ENCODE results near the gene DRC1.

Gene DRC1

GRCh38 chr2:26448651-26449050, 46.9 kb downstream of the DRC1 start:
- DNase-seq (ENCODE audit: low spot score), result no peak

GRCh38 chr2:26449278-26450030, 47.7 kb downstream of the DRC1 start:
- DNase-seq (ENCODE audit: low spot score), result no peak

- DNase-seq (ENCODE audit: low spot score), result no peak
Observed at GRCh38 chr2:26450031-26450635, 48.4 kb downstream of the DRC1 start.

- DNase-seq (ENCODE audit: low spot score), result no peak
Observed at GRCh38 chr2:26451700-26452099, 50.0 kb downstream of the DRC1 start.

GRCh38 chr2:26453421-26454329, 52.0 kb downstream of the DRC1 start:
- no peak for DNase-seq (ENCODE audit: low spot score)

- no peak for DNase-seq (ENCODE audit: low spot score)
Observed at GRCh38 chr2:26454561-26455001, 52.9 kb downstream of the DRC1 start.

GRCh38 chr2:26455037-26455669, 53.4 kb downstream of the DRC1 start:
- no peak for DNase-seq (ENCODE audit: low spot score)

- no peak for DNase-seq (ENCODE audit: low spot score)
Observed at GRCh38 chr2:26455670-26456439, 54.1 kb downstream of the DRC1 start.

GRCh38 chr2:26456440-26457250, 54.9 kb downstream of the DRC1 start:
- DNase-seq (ENCODE audit: low spot score), result no peak

GRCh38 chr2:26457251-26457666, 55.5 kb downstream of the DRC1 start:
- no peak for DNase-seq (ENCODE audit: low spot score)

GRCh38 chr2:26457695-26458364, 56.1 kb downstream of the DRC1 start:
- no peak for DNase-seq (ENCODE audit: low spot score)

- DNase-seq (ENCODE audit: low spot score), result no peak
Observed at GRCh38 chr2:26458365-26459042, 56.8 kb downstream of the DRC1 start.

- DNase-seq (ENCODE audit: low spot score), result no peak
Observed at GRCh38 chr2:26459991-26460612, 58.4 kb downstream of the DRC1 start.

GRCh38 chr2:26460613-26461031, 58.9 kb downstream of the DRC1 start:
- no peak for DNase-seq (ENCODE audit: low spot score)

- no peak for DNase-seq (ENCODE audit: low spot score)
Observed at GRCh38 chr2:26461601-26462023, 59.9 kb downstream of the DRC1 start.

- no peak for DNase-seq (ENCODE audit: low spot score)
Observed at GRCh38 chr2:26462100-26462499, 60.4 kb downstream of the DRC1 start.

- DNase-seq (ENCODE audit: low spot score), result peak; percentile 18
Observed at GRCh38 chr2:26462511-26463243, 61.0 kb downstream of the DRC1 start.
